DOHH2 (cell line): ENCODE measurements around the gene TMCC3.
A peak's percentile ranks its signal among the peaks of the same experiment; 100 is the strongest.

ENCODE experiments used
- H3F3A ChIP-seq: fragments of 200-600 bp; sonication (generic), shearing (Covaris generic); 2 replicates; pipeline ENCODE4 v1.6.0; 2016; ENCODE audit warnings: antibody characterized with exemption, mild to moderate bottlenecking; ENCODE audit not compliant: control insufficient read depth, insufficient read depth
- H3K27ac ChIP-seq: fragments of 200-600 bp; sonication (generic); 2 replicates; pipeline ENCODE4 v1.5.1; 2014; ENCODE audit warnings: low read depth, mild to moderate bottlenecking, low read length, moderate library complexity
- H3K27me3 ChIP-seq: fragments of 200-600 bp; sonication (generic); 2 replicates; pipeline ENCODE4 v1.6.1; 2014; ENCODE audit warnings: mild to moderate bottlenecking, low read length, mixed read lengths; ENCODE audit not compliant: control insufficient read depth
- H3K36me3 ChIP-seq: fragments of 200-600 bp; sonication (generic); 2 replicates; pipeline ENCODE4 v1.6.1; 2014; ENCODE audit warnings: mild to moderate bottlenecking, low read length, moderate library complexity, mixed read lengths; ENCODE audit not compliant: control insufficient read depth
- H3K4me1 ChIP-seq: fragments of 200-600 bp; sonication (generic); 2 replicates; pipeline ENCODE4 v1.6.1; 2014; ENCODE audit warnings: mild to moderate bottlenecking, low read length, mixed read lengths; ENCODE audit not compliant: control insufficient read depth
- H3K4me2 ChIP-seq: fragments of 200-600 bp; sonication (generic); 2 replicates; pipeline ENCODE4 v1.6.0; 2014; ENCODE audit warnings: mild to moderate bottlenecking, low read length, moderate library complexity
- H3K4me3 ChIP-seq: fragments of 200-600 bp; sonication (generic); 2 replicates; pipeline ENCODE4 v1.5.1; 2014; ENCODE audit warnings: mild to moderate bottlenecking, low read length, mixed read lengths
- H3K79me2 ChIP-seq: fragments of 200-600 bp; sonication (generic); 2 replicates; pipeline ENCODE4 v1.6.1; 2014; ENCODE audit warnings: mild to moderate bottlenecking, low read length, mixed read lengths; ENCODE audit not compliant: control insufficient read depth
- H3K9me2 ChIP-seq: fragments of 200-600 bp; sonication (generic); replicated peaks from 2 replicates; pipeline ENCODE4 v1.6.1; 2014; ENCODE audit warnings: mild to moderate bottlenecking, low read length, mixed read lengths; ENCODE audit not compliant: control insufficient read depth
- H3K9me3 ChIP-seq: fragments of 200-600 bp; sonication (generic); 2 replicates; pipeline ENCODE4 v1.6.1; 2014; ENCODE audit warnings: antibody characterized with exemption, low read length, mixed read lengths; ENCODE audit not compliant: control insufficient read depth, insufficient read depth
- H4K20me1 ChIP-seq: fragments of 200-600 bp; sonication (generic); 2 replicates; pipeline ENCODE4 v1.6.0; 2014; ENCODE audit warnings: low read depth, mild to moderate bottlenecking, antibody characterized with exemption, low read length, moderate library complexity; ENCODE audit not compliant: control insufficient read depth, insufficient read depth
- CTCF ChIP-seq: fragments of 200-600 bp; sonication (generic); IDR thresholded peaks from one replicate; pipeline ENCODE4 v1.5.1; 2014; ENCODE audit warnings: antibody characterized with exemption, mild to moderate bottlenecking, low read depth, low read length; ENCODE audit not compliant: poor library complexity, severe bottlenecking
- EZH2phosphoT487 ChIP-seq: fragments of 200-600 bp; sonication (generic); IDR thresholded peaks from 2 replicates; pipeline ENCODE4 v1.6.1; 2017; ENCODE audit warnings: borderline replicate concordance, mild to moderate bottlenecking, antibody characterized with exemption, low read length, moderate library complexity, mixed read lengths

TMCC3 gene

GRCh38 chr12:94534774-94535509 lies 115.4 kb downstream of the TMCC3 start:
- Histone ChIP-seq H3K79me2 (no peaks in the 10 kb centered on the region), H3K4me1 (no peaks in the 10 kb centered on the region), H4K20me1 (no peaks in the 10 kb centered on the region), H3K27me3 (peaks cover 7% of the 10 kb centered on the region; the same call in 1 of the 2 replicates), H3K4me3 (no peak overlapping the region), H3K4me2 (no peak overlapping the region), H3K9me3 (no peaks in the 10 kb centered on the region), H3F3A (no peaks in the 10 kb centered on the region), H3K27ac (no peak overlapping the region), H3K36me3 (no peaks in the 10 kb centered on the region), H3K9me2 (no peaks in the 10 kb centered on the region)
- TF ChIP-seq CTCF: no peak
- TF ChIP-seq EZH2phosphoT487: no peak

GRCh38 chr12:94534278-94534677 lies 116.1 kb downstream of the TMCC3 start:
- Histone ChIP-seq H3K4me2 (no peak overlapping the region), H3K9me3 (no peaks in the 10 kb centered on the region), H3K79me2 (no peaks in the 10 kb centered on the region), H4K20me1 (no peaks in the 10 kb centered on the region), H3K27ac (no peak overlapping the region), H3K4me1 (no peaks in the 10 kb centered on the region), H3F3A (no peaks in the 10 kb centered on the region), H3K27me3 (peaks cover 5% of the 10 kb centered on the region; the same call in 1 of the 2 replicates), H3K36me3 (no peaks in the 10 kb centered on the region), H3K4me3 (no peak overlapping the region), H3K9me2 (no peaks in the 10 kb centered on the region)
- TF ChIP-seq EZH2phosphoT487 (no peak), CTCF (no peak)

- no peaks in the 10 kb centered on the region for H3K4me1 ChIP-seq
- TF ChIP-seq EZH2phosphoT487: no peak
- TF ChIP-seq CTCF: peak; percentile 80
- no peaks in the 10 kb centered on the region for H3K9me3 ChIP-seq
- no peaks in the 10 kb centered on the region for H3F3A ChIP-seq
- H3K79me2 ChIP-seq: no peaks in the 10 kb centered on the region
- no peaks in the 10 kb centered on the region for H3K36me3 ChIP-seq
- H3K4me3 ChIP-seq: no peak overlapping the region
- peaks cover 2% of the 10 kb centered on the region; the same call in 1 of the 2 replicates for H3K27me3 ChIP-seq
- no peaks in the 10 kb centered on the region for H4K20me1 ChIP-seq
- no peaks in the 10 kb centered on the region for H3K9me2 ChIP-seq
- H3K27ac ChIP-seq: no peak overlapping the region
- H3K4me2 ChIP-seq: no peak overlapping the region
Measured at GRCh38 chr12:94532490-94533422, 117.6 kb downstream of the TMCC3 start.
